Fibroblast of mammary gland (primary cell): Measurements from ENCODE around the gene SLC15A5.

Experiments
- DNase-seq: peaks from one replicate; pipeline ENCODE4 v3.0.0-alpha.2; 2010; ENCODE audit warnings: low read depth
- H3K4me3 ChIP-seq: 2 replicates; pipeline ENCODE4 v1.5.1; 2011; ENCODE audit warnings: low read depth, mild to moderate bottlenecking, low read length, moderate library complexity; ENCODE audit not compliant: control insufficient read depth
- TF ChIP-seq, protein P1 (sequence below): conservative IDR thresholded peaks from 2 replicates; pipeline ENCODE4 v1.5.1; 2011; ENCODE audit warnings: low read depth, low read length, inconsistent platforms; ENCODE audit not compliant: control insufficient read depth, insufficient read depth

The SLC15A5 gene

DNA sequence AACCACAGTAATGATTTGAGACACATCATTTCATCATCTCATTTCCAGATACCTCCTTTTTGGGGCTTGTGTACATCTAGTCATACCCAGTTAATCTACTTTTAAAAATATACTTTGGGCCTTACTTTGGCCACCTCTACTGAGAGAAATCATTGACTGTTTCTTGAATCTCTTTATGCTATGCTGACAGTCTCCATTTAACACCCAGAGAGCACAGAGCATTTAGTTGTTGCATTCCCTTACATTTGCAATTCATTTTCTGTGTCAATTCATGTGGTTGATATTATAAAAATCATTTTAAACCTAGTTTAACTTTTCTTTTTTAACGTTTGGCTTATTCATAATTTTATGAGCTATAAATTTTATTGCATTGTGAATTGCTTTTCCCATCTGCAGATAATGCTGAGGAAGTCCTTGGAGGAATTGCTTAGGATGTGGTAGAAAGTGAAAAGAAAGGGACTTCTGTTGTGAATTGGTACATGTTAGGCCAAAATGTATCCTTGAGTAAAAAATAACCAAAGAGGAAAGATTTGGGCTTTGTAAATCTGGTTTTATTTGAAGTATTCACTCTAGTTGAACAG is 17.0 kb upstream of the SLC15A5 start:
- TF ChIP-seq, protein P1, sequence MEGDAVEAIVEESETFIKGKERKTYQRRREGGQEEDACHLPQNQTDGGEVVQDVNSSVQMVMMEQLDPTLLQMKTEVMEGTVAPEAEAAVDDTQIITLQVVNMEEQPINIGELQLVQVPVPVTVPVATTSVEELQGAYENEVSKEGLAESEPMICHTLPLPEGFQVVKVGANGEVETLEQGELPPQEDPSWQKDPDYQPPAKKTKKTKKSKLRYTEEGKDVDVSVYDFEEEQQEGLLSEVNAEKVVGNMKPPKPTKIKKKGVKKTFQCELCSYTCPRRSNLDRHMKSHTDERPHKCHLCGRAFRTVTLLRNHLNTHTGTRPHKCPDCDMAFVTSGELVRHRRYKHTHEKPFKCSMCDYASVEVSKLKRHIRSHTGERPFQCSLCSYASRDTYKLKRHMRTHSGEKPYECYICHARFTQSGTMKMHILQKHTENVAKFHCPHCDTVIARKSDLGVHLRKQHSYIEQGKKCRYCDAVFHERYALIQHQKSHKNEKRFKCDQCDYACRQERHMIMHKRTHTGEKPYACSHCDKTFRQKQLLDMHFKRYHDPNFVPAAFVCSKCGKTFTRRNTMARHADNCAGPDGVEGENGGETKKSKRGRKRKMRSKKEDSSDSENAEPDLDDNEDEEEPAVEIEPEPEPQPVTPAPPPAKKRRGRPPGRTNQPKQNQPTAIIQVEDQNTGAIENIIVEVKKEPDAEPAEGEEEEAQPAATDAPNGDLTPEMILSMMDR = no peak
- DNase-seq = no peak
- no peak overlapping the region for H3K4me3 ChIP-seq

DNA sequence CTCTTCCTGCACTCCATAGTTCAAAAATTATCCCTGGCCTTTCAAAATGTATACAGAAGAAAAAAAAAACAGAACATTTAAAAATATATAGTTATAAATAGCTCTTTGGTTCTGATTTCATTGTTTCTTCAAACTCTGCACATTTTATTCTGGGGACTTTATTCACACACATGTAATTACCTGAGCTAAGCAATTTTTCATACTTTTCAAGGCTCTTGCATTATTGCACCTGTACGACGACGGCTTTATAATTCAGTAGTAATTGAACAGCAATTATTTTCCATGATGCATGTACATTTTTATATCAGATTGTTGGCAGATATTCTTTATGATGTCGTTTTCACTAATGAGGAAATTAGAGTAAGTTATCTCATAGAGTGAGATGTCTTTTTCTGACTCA is 13.5 kb upstream of the SLC15A5 start:
- no peak for DNase-seq
- TF ChIP-seq, protein P1 = no peak
- H3K4me3 ChIP-seq = no peak overlapping the region

DNA sequence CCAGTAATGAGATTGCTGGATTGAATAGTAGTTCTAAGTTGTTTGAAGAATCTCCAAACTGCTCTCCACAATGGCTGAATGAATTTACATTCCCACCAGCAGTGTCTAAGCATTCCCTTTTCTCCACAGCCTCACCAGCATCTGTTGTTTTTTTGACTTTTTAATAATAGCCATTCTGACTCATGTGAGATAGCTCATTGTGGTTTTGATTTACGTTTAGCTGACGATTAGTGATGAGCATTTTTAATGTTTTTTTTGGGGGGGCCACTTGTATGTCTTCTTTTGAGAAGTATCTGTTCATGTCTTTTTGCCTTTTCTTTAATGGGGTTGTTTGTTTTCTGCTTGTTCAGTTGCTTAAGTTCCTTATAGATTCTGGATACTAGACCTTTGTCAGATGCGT is 8.1 kb upstream of the SLC15A5 start:
- TF ChIP-seq, protein P1 = no peak
- no peak overlapping the region for H3K4me3 ChIP-seq
- DNase-seq = peak; percentile 84

DNA sequence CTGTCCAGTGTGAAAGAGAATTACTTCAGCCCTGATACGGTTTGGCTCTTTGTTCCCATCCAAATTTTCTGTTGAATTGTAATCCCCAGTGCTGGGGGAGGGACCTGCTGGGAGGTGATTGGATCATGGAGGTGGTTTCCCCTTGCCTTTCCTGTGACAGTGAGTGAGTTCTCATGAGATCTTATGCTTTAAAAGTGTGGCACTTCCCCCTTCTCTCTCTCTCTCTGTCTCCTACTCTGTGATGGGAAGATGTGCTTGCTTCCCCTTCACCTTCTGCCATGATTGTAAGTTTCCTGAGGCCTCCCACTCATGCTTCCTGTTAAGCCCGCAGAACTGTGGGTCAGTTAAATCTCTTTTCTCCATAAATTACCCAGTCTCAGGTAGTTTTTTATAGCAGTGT is 5.5 kb upstream of the SLC15A5 start:
- TF ChIP-seq, protein P1 = no peak
- no peak for DNase-seq
- no peak overlapping the region for H3K4me3 ChIP-seq

DNA sequence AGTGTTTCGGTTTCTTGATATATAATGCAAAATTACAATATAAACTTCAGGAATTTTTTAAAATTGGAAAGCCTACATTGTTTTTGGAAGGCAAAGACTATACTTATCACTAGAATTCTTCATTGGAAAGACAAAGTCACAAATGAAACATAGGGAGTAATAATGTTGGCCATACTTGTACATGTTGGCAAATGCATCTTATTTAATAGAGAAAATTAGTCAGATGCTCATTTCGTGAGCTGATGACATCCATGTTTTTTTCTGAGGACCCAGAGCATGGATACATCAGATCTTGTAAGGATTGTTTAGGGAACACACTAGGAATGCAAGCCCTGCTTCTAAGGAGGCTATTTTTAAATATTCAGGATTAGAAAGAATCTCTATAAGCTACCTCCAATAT is 4.6 kb upstream of the SLC15A5 start:
- TF ChIP-seq, protein P1 = no peak
- no peak overlapping the region for H3K4me3 ChIP-seq
- DNase-seq = no peak

DNA sequence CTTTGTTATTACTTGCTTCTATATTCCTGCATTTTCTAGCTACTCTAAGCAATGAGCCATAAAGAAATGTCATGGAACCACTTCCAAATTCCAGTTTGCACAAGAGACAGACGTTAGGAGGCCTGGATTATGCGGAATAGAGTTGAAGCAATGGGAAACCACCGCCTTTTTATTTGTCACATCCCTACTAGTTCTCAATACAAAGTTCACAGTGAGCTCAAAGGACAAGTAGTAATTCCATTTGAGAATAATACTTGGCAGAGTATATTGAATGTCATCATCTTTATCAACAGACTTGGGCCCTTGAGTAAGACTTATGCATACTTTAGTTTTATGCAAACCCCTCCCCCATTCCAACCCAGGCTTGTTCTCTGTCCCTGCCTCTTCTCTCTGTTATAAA is 3.7 kb upstream of the SLC15A5 start:
- TF ChIP-seq, protein P1 = no peak
- H3K4me3 ChIP-seq = no peak overlapping the region

DNA sequence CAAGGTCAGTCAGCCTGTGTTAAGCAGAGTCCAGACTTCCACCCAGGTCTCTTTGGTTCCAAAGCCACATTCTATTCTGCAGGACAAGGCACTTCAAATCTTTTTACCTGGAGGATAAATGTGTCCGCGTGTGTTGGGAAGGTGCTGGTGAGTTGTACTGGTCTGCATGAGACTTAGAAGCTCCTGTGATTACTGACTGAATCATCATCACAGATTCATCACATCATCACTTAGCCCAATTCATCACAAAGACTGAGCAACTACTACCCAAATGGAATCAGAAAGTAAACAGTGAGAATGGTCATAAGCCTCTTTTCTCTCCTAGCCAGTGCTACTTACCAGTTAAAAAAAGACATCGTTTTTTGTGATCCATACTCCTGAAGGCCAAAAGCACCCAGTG is 5.3 kb downstream of the SLC15A5 start:
- peak; percentile 87 for DNase-seq
- TF ChIP-seq, protein P1 = no peak
- no peak overlapping the region for H3K4me3 ChIP-seq

More for the DNA sequence above, 3.7 kb upstream of the SLC15A5 start:
- DNase-seq = peak; percentile 88
